Ascending aorta (tissue), 2 donors: Measurements from ENCODE around the gene LMF2. TPM values are rescaled to one million over a fixed set of nuclear protein-coding genes. Genes with fewer than 3 reads are reported as not detected.

Experiments
- DNase-seq, 2 donors: peaks; one replicate each; pipeline ENCODE4 v3.0.0-alpha.2; 2019; ENCODE audit warnings: low spot score in 2 of 2
- H3K27ac ChIP-seq, 2 donors: fragments of 200-600 bp; sonication (generic); one replicate each; pipeline ENCODE4 v1.5.1; 2016 to 2017; ENCODE audit warnings: mild to moderate bottlenecking in 1 of 2
- H3K27me3 ChIP-seq: fragments of 200-600 bp; sonication (generic); one replicate; pipeline ENCODE4 v1.5.1; 2017
- H3K36me3 ChIP-seq, 2 donors: fragments of 200-600 bp; sonication (generic); one replicate each; pipeline ENCODE4 v1.5.1; 2016
- H3K4me1 ChIP-seq, 2 donors: fragments of 200-600 bp; sonication (generic); one replicate each; pipeline ENCODE4 v1.5.1; 2016 to 2017; ENCODE audit warnings: mild to moderate bottlenecking in 1 of 2
- H3K4me3 ChIP-seq, 2 donors: fragments of 200-600 bp; sonication (generic); one replicate each; pipeline ENCODE4 v1.5.1; 2016 to 2017; ENCODE audit warnings: mild to moderate bottlenecking in 1 of 2
- H3K9me3 ChIP-seq, 2 donors: fragments of 200-600 bp; sonication (generic); one replicate each; pipeline ENCODE4 v1.5.1; 2016
- intact Hi-C: fragments of 100-400 bp; cut with DNase I; formaldehyde crosslinking; loops from one replicate; pipeline ENCODE4 v1.15.1; 2023
- total RNA-seq: library from RNA; depleted of rRNA; stranded (reverse); fragments of >200 nt; gene quantifications from one replicate; pipeline ENCODE4 v1.1.0, GENCODE V29; 2016
- TF ChIP-seq, protein P1 (sequence below), 3 experiments: fragments of 200-600 bp in 2 of 3; fragments of 450-650 bp in 1 of 3; sonication (generic) in 2 of 3; IDR thresholded peaks; one replicate each; pipeline ENCODE4 v1.5.1; 2016 to 2019; ENCODE audit warnings: antibody characterized with exemption in 3 of 3, mild to moderate bottlenecking in 1 of 3, moderate library complexity in 1 of 3

The LMF2 gene
- total RNA-seq, 1 donor from 2014 or later = 119 TPM

DNA sequence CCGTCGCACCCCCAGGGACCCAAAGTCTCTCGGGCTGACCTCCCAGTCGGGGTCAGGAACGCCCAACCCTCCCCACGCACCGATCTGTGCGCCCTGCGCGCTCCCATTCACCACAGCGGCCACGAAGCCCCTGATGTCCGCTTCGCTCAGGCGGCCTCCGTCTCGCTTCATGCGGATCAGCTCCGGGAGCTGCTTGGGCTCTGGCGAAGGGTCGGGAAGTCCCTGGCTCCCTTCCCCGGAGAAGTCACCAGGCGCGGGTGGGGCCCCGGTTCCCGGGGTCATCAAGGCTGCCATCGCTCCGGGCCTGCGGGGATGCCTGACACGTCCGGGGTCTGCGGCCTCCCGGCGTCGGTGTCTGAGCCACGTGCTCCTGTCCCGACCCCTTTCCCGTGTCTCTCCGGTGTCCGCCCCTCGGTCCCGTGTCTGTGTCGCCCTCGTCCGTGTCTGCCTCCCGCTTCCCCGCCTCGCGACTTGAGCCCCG, 22.0 kb upstream of the LMF2 start:
- Histone ChIP-seq H3K4me3 (peak overlapping the region; percentile 61 to 78), H3K4me1 (peaks cover 18 to 37% of the 10 kb centered on the region in 2 donors), H3K9me3 (no peaks in the 10 kb centered on the region), H3K27ac (peak overlapping the region; percentile 80 to 91), H3K27me3 (peaks cover 11% of the 10 kb centered on the region), H3K36me3 (no peaks in the 10 kb centered on the region)
- no peak for DNase-seq
- intact Hi-C loops = loop anchor here (5.0 kb wide), 1 partner anchor 98 kb away; the partner anchor contains the start of gene ARSA
- TF ChIP-seq, protein P1, sequence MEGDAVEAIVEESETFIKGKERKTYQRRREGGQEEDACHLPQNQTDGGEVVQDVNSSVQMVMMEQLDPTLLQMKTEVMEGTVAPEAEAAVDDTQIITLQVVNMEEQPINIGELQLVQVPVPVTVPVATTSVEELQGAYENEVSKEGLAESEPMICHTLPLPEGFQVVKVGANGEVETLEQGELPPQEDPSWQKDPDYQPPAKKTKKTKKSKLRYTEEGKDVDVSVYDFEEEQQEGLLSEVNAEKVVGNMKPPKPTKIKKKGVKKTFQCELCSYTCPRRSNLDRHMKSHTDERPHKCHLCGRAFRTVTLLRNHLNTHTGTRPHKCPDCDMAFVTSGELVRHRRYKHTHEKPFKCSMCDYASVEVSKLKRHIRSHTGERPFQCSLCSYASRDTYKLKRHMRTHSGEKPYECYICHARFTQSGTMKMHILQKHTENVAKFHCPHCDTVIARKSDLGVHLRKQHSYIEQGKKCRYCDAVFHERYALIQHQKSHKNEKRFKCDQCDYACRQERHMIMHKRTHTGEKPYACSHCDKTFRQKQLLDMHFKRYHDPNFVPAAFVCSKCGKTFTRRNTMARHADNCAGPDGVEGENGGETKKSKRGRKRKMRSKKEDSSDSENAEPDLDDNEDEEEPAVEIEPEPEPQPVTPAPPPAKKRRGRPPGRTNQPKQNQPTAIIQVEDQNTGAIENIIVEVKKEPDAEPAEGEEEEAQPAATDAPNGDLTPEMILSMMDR (IDR thresholded peaks at IDR 0.05) = no peak

GRCh38 chr22:50528682-50529415, 21.3 kb upstream of the LMF2 start:
- Histone ChIP-seq H3K4me1 (peaks cover 18 to 40% of the 10 kb centered on the region in 2 donors), H3K27ac (peak overlapping the region; percentile 80 to 91), H3K27me3 (peaks cover 11% of the 10 kb centered on the region), H3K9me3 (no peaks in the 10 kb centered on the region), H3K4me3 (peak overlapping the region in 1 of 2 donors; percentile 78), H3K36me3 (peaks cover 0 to 3% of the 10 kb centered on the region in 2 donors)
- intact Hi-C loops = loop anchor here (5.0 kb wide), 1 partner anchor 98 kb away; the partner anchor contains the start of gene ARSA
- TF ChIP-seq, protein P1 (IDR thresholded peaks at IDR 0.05) = no peak
- no peak for DNase-seq

- Histone ChIP-seq H3K4me3 (peak overlapping the region in 1 of 2 donors; percentile 78), H3K27me3 (peaks cover 11% of the 10 kb centered on the region), H3K4me1 (peaks cover 18 to 40% of the 10 kb centered on the region in 2 donors), H3K27ac (peak overlapping the region in 1 of 2 donors; percentile 80), H3K9me3 (no peaks in the 10 kb centered on the region), H3K36me3 (peaks cover under 1 to 11% of the 10 kb centered on the region in 2 donors)
- intact Hi-C loops = loop anchor here (5.0 kb wide), 1 partner anchor 99 kb away; the partner anchor contains the start of gene ARSA
- no peak for DNase-seq
- TF ChIP-seq, protein P1 (IDR thresholded peaks at IDR 0.05) = no peak
Observed at GRCh38 chr22:50527921-50528681, 20.6 kb upstream of the LMF2 start.

- peaks cover 16 to 36% of the 10 kb centered on the region in 2 donors for H3K4me1 ChIP-seq
- H3K4me3 ChIP-seq = peak overlapping the region; percentile 75 to 79
- H3K27ac ChIP-seq = peak overlapping the region; percentile 85 to 93
- TF ChIP-seq, protein P1 (IDR thresholded peaks at IDR 0.05) = no peak
- no peak for DNase-seq
- intact Hi-C loops = loop anchor here (1.0 to 5.0 kb wide), 2 partner anchors 35 to 100 kb away; partner anchors contain the start of genes ARSA and SYCE3
- peaks cover 11% of the 10 kb centered on the region for H3K27me3 ChIP-seq
- no peaks in the 10 kb centered on the region for H3K9me3 ChIP-seq
- peaks cover 6 to 21% of the 10 kb centered on the region in 2 donors for H3K36me3 ChIP-seq
Observed at GRCh38 chr22:50526834-50527801, 19.6 kb upstream of the LMF2 start.
